Cardiac muscle cell (in vitro differentiated cells and primary cell): ENCODE measurements around the gene EPB41L4B. TPM values are rescaled to one million over a fixed set of nuclear protein-coding genes. Genes with fewer than 3 reads are reported as not detected.

Source experiments
- DNase-seq, 2 donors: peaks; one replicate each; pipeline versions ENCODE4 v3.0.0 to v3.0.0-alpha.2; 2010 to 2017; ENCODE audit warnings: low read depth in 1 of 2, low spot score in 1 of 2
- H3K27ac ChIP-seq: fragments of 200-600 bp; sonication (generic); 2 replicates; pipeline ENCODE4 v1.5.1; 2016
- H3K27me3 ChIP-seq: fragments of 200-600 bp; sonication (generic); 2 replicates; pipeline ENCODE4 v1.6.0; 2016; ENCODE audit warnings: control low read depth
- H3K36me3 ChIP-seq: fragments of 200-600 bp; sonication (generic); 2 replicates; pipeline ENCODE4 v1.5.1; 2016; ENCODE audit warnings: control low read depth
- H3K4me1 ChIP-seq: fragments of 200-600 bp; sonication (generic); 2 replicates; pipeline ENCODE4 v1.8.1; 2017; ENCODE audit warnings: low read depth, mild to moderate bottlenecking, mixed run types
- H3K4me3 ChIP-seq: fragments of 200-600 bp; sonication (generic); 2 replicates; pipeline ENCODE4 v1.5.1; 2016; ENCODE audit warnings: mild to moderate bottlenecking
- H3K9me3 ChIP-seq: fragments of 200-600 bp; sonication (generic); 2 replicates; pipeline ENCODE4 v1.5.1; 2017; ENCODE audit warnings: low read depth, mild to moderate bottlenecking, control low read depth
- polyA plus RNA-seq: library from polyadenylated mRNA; unstranded; fragments of >200 nt; fragmentation: Nextera tagmentation; extraction: Ambion mirVana; gene quantifications from 2 replicates; pipeline ENCODE4 v1.2.1, GENCODE V29; 2016
- total RNA-seq: library from RNA; depleted of rRNA; stranded (reverse); fragments of >200 nt; gene quantifications from 2 replicates; pipeline ENCODE4 v1.2.3, GENCODE V29; 2016
- TF ChIP-seq, protein P1 (sequence below): IDR thresholded peaks from 2 replicates; pipeline ENCODE4 v1.5.1; 2012; ENCODE audit warnings: low read depth, mild to moderate bottlenecking, low read length

The EPB41L4B gene
- total and polyA plus RNA-seq, 2 experiments from 2014 or later, result 2.0 to 2.1 TPM

DNA sequence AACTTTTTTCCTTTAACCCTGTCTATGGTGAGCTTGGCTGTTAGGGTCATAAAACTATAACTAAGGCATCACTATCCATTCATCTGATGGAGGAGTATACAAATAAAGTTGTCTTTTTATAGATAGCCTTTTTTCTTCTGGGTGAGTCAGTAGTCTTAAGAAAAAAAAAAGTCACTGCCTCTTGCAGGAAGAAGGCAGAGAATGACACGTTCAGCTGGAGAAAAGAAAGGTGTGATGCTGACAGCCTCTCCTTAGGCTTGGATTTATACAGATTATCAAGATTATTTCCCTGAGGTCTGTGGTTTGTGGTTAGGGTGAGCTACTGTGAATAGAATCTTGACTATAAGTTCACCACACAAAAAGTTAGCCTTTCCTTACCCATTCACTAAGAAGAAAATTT is 23.0 kb downstream of the EPB41L4B start:
- H3K27ac ChIP-seq, result no peak overlapping the region
- TF ChIP-seq, protein P1, sequence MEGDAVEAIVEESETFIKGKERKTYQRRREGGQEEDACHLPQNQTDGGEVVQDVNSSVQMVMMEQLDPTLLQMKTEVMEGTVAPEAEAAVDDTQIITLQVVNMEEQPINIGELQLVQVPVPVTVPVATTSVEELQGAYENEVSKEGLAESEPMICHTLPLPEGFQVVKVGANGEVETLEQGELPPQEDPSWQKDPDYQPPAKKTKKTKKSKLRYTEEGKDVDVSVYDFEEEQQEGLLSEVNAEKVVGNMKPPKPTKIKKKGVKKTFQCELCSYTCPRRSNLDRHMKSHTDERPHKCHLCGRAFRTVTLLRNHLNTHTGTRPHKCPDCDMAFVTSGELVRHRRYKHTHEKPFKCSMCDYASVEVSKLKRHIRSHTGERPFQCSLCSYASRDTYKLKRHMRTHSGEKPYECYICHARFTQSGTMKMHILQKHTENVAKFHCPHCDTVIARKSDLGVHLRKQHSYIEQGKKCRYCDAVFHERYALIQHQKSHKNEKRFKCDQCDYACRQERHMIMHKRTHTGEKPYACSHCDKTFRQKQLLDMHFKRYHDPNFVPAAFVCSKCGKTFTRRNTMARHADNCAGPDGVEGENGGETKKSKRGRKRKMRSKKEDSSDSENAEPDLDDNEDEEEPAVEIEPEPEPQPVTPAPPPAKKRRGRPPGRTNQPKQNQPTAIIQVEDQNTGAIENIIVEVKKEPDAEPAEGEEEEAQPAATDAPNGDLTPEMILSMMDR, result no peak
- H3K27me3 ChIP-seq, result no peaks in the 10 kb centered on the region
- peak in 1 of 2 donors; percentile 51 for DNase-seq
- no peak overlapping the region for H3K4me3 ChIP-seq
- no peaks in the 10 kb centered on the region for H3K4me1 ChIP-seq
- no peaks in the 10 kb centered on the region for H3K36me3 ChIP-seq
- H3K9me3 ChIP-seq, result no peaks in the 10 kb centered on the region

DNA sequence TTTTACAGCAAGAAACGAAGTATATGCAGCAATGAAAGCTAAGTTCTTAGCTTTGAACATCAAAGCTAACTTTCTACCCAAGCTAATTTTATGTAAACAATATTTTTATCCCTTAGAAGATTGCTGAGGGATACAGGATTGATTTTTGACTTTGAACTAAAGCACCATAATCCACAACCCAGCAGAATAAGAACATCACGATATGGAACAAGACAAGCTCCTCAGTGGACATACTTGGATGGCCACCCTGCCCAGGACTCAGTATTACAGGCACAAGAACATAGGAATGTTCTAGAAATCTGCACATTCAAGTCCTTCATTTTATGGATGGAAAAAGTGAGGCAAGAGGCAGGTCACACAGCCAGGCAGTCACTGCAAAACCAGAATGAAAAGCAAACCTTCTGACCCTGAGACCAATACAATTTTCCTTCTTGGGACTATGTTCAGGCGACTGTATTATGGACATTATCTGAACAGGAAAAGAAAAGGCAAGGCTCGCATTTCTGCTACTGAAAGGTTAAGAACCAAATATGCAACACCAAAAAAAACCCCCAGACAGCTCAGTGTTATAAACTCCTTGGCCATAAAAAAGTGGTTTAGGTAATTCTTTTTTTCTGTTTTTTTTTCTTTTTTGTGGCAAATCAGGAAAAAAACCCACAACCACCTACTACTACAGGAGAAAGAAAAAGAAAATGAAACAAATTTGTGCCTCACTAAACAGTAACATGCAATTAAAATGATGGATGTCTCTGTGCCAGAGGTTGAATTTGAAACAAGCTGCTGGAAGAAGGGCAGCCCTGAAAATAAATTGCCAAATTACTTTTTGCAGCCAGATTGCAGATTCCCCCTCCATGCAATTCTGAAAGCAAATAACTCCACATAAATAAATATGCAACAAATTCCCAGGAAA is 25.4 kb downstream of the EPB41L4B start:
- H3K9me3 ChIP-seq, result no peaks in the 10 kb centered on the region
- H3K27ac ChIP-seq, result no peak overlapping the region
- H3K27me3 ChIP-seq, result no peaks in the 10 kb centered on the region
- TF ChIP-seq, protein P1, result no peak
- DNase-seq, result no peak
- no peaks in the 10 kb centered on the region for H3K36me3 ChIP-seq
- no peaks in the 10 kb centered on the region for H3K4me1 ChIP-seq
- no peak overlapping the region for H3K4me3 ChIP-seq

DNA sequence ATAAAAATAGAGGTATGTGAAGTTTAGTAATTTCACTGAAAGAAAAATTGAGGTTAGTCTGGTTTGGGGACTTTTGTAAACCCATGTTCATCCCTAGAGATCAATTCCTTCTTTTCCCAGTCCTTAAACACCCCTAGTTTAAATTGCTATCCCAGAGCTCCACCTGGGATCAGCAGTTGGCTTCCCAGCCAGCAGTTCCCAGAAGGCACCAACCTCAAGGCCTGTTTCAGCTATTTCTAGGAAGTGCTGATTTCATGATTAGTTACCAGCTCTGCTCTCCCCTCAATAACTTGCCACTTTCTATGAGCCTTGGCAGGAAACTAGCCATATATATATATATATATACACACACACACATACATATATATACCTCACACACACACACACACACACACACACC is 30.5 kb downstream of the EPB41L4B start:
- TF ChIP-seq, protein P1, result no peak
- no peaks in the 10 kb centered on the region for H3K27me3 ChIP-seq

DNA sequence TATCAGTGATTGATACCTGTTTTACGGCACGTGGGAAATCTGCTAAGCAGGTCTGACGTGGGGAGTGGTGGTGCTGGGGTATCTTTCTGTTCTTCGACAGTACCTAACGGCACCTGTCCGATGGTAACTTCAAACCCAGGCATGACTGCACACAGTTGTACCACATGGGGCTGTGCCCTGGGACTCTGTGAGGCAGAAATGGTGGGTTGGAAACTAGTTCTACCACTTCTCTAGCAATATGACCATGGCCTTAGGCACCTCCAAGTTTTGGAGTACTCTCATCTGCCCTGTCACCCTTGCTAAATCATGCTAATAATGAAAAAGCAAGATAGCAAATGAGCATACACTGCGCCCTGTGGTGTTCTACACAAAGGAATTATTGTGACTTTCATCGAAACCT is 30.9 kb downstream of the EPB41L4B start:
- Histone ChIP-seq H3K27ac (no peak overlapping the region), H3K4me3 (no peak overlapping the region), H3K4me1 (peaks cover 5% of the 10 kb centered on the region), H3K27me3 (no peaks in the 10 kb centered on the region), H3K9me3 (no peaks in the 10 kb centered on the region), H3K36me3 (no peaks in the 10 kb centered on the region)
- TF ChIP-seq, protein P1, result no peak
- no peak for DNase-seq

More for the DNA sequence above, 30.5 kb downstream of the EPB41L4B start:
- no peaks in the 10 kb centered on the region for H3K9me3 ChIP-seq
- H3K4me3 ChIP-seq, result no peak overlapping the region
- H3K4me1 ChIP-seq, result peaks cover 5% of the 10 kb centered on the region
- no peaks in the 10 kb centered on the region for H3K36me3 ChIP-seq
- no peak for DNase-seq
- no peak overlapping the region for H3K27ac ChIP-seq

DNA sequence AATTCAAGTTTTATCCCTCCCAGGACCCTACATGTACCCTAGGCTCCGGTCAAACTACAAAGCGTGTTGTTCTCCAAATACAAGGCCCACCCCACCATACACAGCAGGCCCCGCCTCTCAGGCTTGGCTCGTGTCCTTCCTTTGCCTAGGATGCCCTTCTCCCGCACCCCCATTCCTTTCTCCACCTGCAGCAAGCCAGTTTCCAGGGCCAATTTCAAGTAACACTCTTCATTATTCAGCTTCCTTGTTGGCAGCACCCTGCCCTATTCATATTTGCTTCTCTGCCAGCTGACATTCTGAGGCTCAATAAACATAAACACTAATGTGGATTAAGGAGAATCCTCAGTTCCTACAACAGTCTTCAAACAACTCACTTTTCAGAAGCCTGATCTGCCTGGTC is 31.7 kb downstream of the EPB41L4B start:
- H3K27me3 ChIP-seq, result no peaks in the 10 kb centered on the region
- H3K27ac ChIP-seq, result no peak overlapping the region
- no peaks in the 10 kb centered on the region for H3K36me3 ChIP-seq
- TF ChIP-seq, protein P1, result no peak
- DNase-seq, result no peak
- H3K4me3 ChIP-seq, result no peak overlapping the region
- H3K4me1 ChIP-seq, result peaks cover 5% of the 10 kb centered on the region
- no peaks in the 10 kb centered on the region for H3K9me3 ChIP-seq
